Psoas muscle (tissue), 8 donors: ENCODE results near the gene C2orf72. TPM values are rescaled to one million over a fixed set of nuclear protein-coding genes. Genes with fewer than 3 reads are reported as not detected.

Experiments used
- ATAC-seq, 4 donors: fragments of 200-7000 bp; cut with Tn5 transposase; one replicate each; pipeline ENCODE4 v1.9.1; 2020; ENCODE audit warnings: moderate library complexity in 3 of 4, mild to moderate bottlenecking in 2 of 4
- DNase-seq, 2 donors: peaks; one replicate each; pipeline ENCODE4 v3.0.0-alpha.2; 2020
- H3K27ac ChIP-seq: fragments of 200-600 bp; one replicate; pipeline ENCODE4 v1.8.0; 2022
- H3K27me3 ChIP-seq, 3 donors: fragments of 200-600 bp in 1 of 3; one replicate each; pipeline versions ENCODE4 v1.6.1 to v1.8.0; 2013 to 2022; ENCODE audit warnings: low read length in 2 of 3, mild to moderate bottlenecking in 2 of 3, moderate library complexity in 1 of 3; ENCODE audit not compliant: insufficient read depth in 3 of 3
- H3K36me3 ChIP-seq, 2 donors: fragments of 200-600 bp in 1 of 2; one replicate each; pipeline versions ENCODE4 v1.6.1 to v1.8.0; 2013 to 2022; ENCODE audit warnings: low read depth in 1 of 2, mild to moderate bottlenecking in 1 of 2, moderate library complexity in 1 of 2; ENCODE audit not compliant: insufficient read depth in 1 of 2
- H3K4me1 ChIP-seq: fragments of 200-600 bp; one replicate; pipeline ENCODE4 v1.8.0; 2022
- H3K4me3 ChIP-seq: fragments of 200-600 bp; one replicate; pipeline ENCODE4 v1.8.0; 2022; ENCODE audit warnings: mild to moderate bottlenecking
- H3K9me3 ChIP-seq: fragments of 200-600 bp; one replicate; pipeline ENCODE4 v1.8.0; 2022
- WGBS, 3 donors: extraction: QIAGEN DNeasy Blood & Tissue Kit; methylation state at CpG; one replicate each; pipeline versions ENCODE4 v1.1.6 to v1.1.7; 2013; 5-methylcytosine and 5-hydroxymethylcytosine counted together
- intact Hi-C, 2 donors: fragments of 100-400 bp; cut with DNase I; formaldehyde crosslinking; loops; one replicate each; pipeline versions ENCODE4 v1.11.0 to v1.14.2; 2022
- long read RNA-seq, 2 donors: library from polyadenylated mRNA; unstranded; transcript quantifications; one replicate each; pipeline ENCODE4 v2.0.0, GENCODE V29; 2021
- polyA plus RNA-seq, 3 donors: library from polyadenylated mRNA; stranded (reverse); fragments of 200-250 nt; gene quantifications; one replicate each; pipeline ENCODE4 v1.2.3, GENCODE V29; 2013
- total RNA-seq, 4 donors: library from RNA; stranded (reverse); fragmentation: NEBNext Ultra II Directional in 2 of 4; extraction: Animal tissue kit (Norgen Biotek cat#: 25700) in 2 of 4; gene quantifications; one replicate each; pipeline versions ENCODE4 v1.2.1 to v1.2.4, GENCODE V29; 2021 to 2023
- TF ChIP-seq, protein P1 (sequence below): fragments of 200-600 bp; IDR thresholded peaks from one replicate; pipeline ENCODE4 v1.8.0; 2022; ENCODE audit warnings: antibody characterized with exemption
- donor health status: healthy with polysubstance abuse.
- donor health status: DM: no; HTN: no; CAD: no; lungs with moderate emphysema.
- donor health status: Bipolar disorder and iron deficiency.
- donor health status: healthy.
- donor health status: DM: yes; HTN: yes; CAD: no.
- donor health status: DM: no; HTN: no; CAD: no.
- donor health status: DM: no; HTN: no; CAD: no.
- donor health status: DM: yes; HTN: yes; CAD: no.

The C2orf72 gene
- total RNA-seq (under 1 TPM in 1 of 4 donors, not detected in 3; 0.12 TPM), polyA plus RNA-seq (under 1 TPM in 2 of 3 donors, not detected in 1; 0.03 to 0.05 TPM)
- long read RNA-seq, donor 1: 0 reads
- long read RNA-seq, donor 2: 0 reads

DNA sequence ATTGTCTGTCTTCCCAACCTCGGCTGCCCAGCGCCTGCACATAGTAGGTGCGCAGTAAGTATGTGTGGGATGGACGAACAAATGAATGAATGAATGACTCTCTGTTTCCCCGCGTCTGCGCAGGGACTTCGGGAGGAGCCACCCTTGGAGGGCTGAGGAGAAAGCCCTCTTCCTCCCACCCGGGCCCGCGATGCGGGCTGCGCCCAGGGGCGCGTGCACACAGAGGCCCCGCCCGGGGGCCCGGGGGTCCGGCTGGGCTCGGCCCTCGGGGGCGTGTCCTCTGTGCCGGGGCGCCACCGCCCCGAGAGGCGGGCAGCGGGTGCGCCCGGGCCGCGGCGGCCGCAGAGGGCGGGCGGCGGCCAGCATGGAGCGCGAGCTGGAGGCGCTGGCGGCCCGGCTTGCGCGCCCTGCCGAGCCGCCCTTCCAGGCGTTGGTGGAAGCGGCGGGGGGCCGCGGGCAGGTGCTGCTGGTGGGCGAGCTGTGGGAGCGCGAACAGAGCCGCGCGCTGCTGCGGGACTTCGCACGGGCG lies at the start of gene C2orf72:
TSS of gene C2orf72 (plus strand) at position 322 of the 529 bp plus-strand sequence. CDS start at position 365, 43 bp downstream.
- intact Hi-C loops: no loop called here
- H3K4me1 ChIP-seq: no peaks in the 10 kb centered on the region
- DNase-seq (no peak), ATAC-seq (no peak)
- peaks cover 0 to 58% (median 22%) of the 10 kb centered on the region in 3 donors for H3K27me3 ChIP-seq
- no peak within 1 kb of the TSS for H3K27ac ChIP-seq
- H3K9me3 ChIP-seq: no peaks in the 10 kb centered on the region
- WGBS, 3 donors: 1 to 8% (median 4%) methylated on average over 7 to 61 of the region's 61 CpGs
- TF ChIP-seq, protein P1, sequence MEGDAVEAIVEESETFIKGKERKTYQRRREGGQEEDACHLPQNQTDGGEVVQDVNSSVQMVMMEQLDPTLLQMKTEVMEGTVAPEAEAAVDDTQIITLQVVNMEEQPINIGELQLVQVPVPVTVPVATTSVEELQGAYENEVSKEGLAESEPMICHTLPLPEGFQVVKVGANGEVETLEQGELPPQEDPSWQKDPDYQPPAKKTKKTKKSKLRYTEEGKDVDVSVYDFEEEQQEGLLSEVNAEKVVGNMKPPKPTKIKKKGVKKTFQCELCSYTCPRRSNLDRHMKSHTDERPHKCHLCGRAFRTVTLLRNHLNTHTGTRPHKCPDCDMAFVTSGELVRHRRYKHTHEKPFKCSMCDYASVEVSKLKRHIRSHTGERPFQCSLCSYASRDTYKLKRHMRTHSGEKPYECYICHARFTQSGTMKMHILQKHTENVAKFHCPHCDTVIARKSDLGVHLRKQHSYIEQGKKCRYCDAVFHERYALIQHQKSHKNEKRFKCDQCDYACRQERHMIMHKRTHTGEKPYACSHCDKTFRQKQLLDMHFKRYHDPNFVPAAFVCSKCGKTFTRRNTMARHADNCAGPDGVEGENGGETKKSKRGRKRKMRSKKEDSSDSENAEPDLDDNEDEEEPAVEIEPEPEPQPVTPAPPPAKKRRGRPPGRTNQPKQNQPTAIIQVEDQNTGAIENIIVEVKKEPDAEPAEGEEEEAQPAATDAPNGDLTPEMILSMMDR: no peak
- H3K4me3 ChIP-seq: peak within 1 kb of the TSS; percentile 32
- H3K36me3 ChIP-seq: no peaks in the 10 kb centered on the region

DNA sequence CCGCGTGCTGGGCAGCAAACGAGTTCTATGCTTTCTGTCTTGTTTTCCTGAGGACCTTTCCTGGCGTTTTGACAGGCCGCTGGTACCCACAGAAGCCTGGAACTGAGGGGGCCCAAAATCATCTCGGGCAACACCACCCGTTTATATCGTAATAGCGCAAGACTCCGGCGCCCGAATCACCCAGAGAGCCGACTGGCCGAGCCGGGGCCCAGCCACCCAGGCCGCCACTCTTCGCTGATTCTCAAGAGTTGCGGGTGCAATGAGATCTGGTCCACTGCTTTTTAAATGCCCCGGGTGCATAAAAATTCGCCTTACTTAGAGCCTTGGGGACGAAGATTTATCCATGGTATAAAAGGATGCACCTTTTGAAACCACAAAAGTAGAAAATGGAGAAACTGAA lies 47.6 kb upstream of the C2orf72 start:
- no peak for ATAC-seq
- peaks cover 0 to 36% (median 6%) of the 10 kb centered on the region in 3 donors for H3K27me3 ChIP-seq
- no peaks in the 10 kb centered on the region for H3K36me3 ChIP-seq
- intact Hi-C loops: no loop called here
- H3K4me1 ChIP-seq: peaks cover 4% of the 10 kb centered on the region
- DNase-seq: no peak
- H3K9me3 ChIP-seq: no peaks in the 10 kb centered on the region
- no peak overlapping the region for H3K4me3 ChIP-seq
- 89 to 96% (median 92%) methylated on average over 21 of the region's 21 CpGs for WGBS, 3 donors
- H3K27ac ChIP-seq: no peak overlapping the region
- TF ChIP-seq, protein P1: no peak

DNA sequence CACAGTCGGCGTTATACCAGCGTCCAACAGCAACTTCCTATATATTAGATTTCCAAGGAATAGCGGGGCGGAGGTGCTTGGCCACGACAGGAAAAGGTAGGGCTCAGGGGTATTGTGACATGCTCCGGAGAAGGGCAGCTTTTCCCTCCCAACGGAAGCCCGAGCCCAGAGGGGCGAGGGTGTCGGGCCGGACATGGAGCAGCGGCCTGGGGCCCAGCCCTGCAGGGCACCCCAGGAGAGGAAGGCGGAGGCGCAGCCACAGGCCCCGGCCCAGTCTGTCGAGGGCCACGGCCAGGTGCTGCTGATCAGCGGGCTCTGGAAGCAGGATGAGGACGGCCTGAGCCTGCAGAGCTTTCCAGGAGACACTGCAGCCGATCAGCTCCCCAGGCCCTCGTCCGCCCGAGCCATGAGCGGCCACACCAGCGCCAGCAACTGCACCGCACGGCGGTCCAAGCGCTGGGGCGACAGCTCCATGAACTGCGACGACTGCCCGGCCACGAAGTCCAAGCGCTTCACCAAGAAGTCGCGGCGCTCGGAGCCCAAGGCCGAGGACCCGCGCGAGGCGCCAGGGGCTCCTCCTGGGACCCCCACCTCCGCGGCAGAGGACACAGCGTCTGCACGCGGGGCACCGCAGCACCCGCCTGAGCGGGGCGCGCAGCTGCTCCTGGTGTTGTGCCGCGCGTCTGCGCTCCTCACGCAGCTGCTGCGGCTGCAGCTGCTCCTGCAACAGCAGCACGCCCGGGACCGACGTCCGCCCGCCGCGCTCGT lies 47.0 kb upstream of the C2orf72 start:
- intact Hi-C loops: no loop called here
- Histone ChIP-seq H3K4me3 (no peak overlapping the region), H3K36me3 (no peaks in the 10 kb centered on the region), H3K27ac (no peak overlapping the region), H3K9me3 (no peaks in the 10 kb centered on the region), H3K27me3 (peaks cover 0 to 36% (median 6%) of the 10 kb centered on the region in 3 donors), H3K4me1 (peaks cover 4% of the 10 kb centered on the region)
- ATAC-seq: no peak
- TF ChIP-seq, protein P1: no peak
- DNase-seq: no peak
- WGBS, 3 donors: 42 to 67% (median 45%) methylated on average over 47 to 70 of the region's 70 CpGs

DNA sequence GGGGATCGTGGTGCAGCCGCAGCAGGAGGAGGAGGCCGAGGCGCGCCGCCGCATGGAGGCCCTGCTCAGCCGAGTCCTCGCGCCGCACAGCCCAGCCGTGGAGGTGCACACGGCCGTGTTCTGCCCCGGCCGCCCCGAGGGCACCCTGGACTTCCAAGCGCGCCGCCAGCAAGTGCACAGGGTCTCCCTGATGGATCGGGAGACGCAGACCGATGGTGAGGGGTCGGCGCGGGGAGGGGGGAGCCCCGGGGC lies 46.5 kb upstream of the C2orf72 start:
- Histone ChIP-seq H3K4me1 (peaks cover 4% of the 10 kb centered on the region), H3K9me3 (no peaks in the 10 kb centered on the region), H3K4me3 (no peak overlapping the region), H3K36me3 (no peaks in the 10 kb centered on the region), H3K27ac (no peak overlapping the region), H3K27me3 (peaks cover 0 to 36% (median 6%) of the 10 kb centered on the region in 3 donors)
- DNase-seq (no peak), ATAC-seq (no peak)
- 38 to 61% (median 46%) methylated on average over 16 to 27 of the region's 27 CpGs for WGBS, 3 donors
- TF ChIP-seq, protein P1: no peak
- intact Hi-C loops: no loop called here
